ENCODE results near the gene MANBA.

Gene MANBA

DNA sequence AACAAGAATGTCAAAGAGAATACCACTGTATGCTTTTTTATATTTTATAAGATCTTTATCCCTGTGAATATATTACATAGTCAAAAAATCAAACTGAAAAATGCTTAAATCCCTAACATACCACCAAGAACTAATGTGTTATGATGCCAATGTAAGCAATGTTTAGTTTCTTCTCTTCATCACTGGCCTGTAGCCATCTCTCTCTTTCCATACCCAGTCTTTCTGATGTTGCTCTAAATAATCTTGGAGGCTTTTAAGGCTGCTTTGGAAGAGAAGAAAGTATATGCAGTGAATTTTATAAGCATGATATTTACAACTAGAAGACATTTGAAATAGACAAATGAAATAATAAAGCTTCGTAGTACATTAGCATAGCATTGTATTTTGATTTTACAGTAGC, 176.7 kb downstream of the MANBA start:
- H4K20me1 ChIP-seq (ENCODE audit: insufficient read depth, low read length, poor library complexity, severe bottlenecking) = no peaks in the 10 kb centered on the region
- H3K4me3 ChIP-seq (ENCODE audit: low read length, poor library complexity, severe bottlenecking) = no peak overlapping the region
- H3K4me2 ChIP-seq (ENCODE audit: low read depth, low read length, poor library complexity, severe bottlenecking) = no peak overlapping the region
- H2AFZ ChIP-seq (ENCODE audit: low read length) = no peak overlapping the region
- no peaks in the 10 kb centered on the region for H3K79me2 ChIP-seq (ENCODE audit: insufficient read depth, low read length)
- H3K9ac ChIP-seq (ENCODE audit: low read depth, low read length, poor library complexity, severe bottlenecking) = no peak overlapping the region
- no peaks in the 10 kb centered on the region for H3K27me3 ChIP-seq (ENCODE audit: insufficient read depth, low read length, poor library complexity, severe bottlenecking)
- no peaks in the 10 kb centered on the region for H3K9me2 ChIP-seq (replicated peaks; ENCODE audit: low read depth, low read length)
- TF ChIP-seq EZH2phosphoT487 (IDR thresholded peaks at IDR 0.05; ENCODE audit: borderline replicate concordance) = no peak
- TF ChIP-seq CTCF (conservative IDR thresholded peaks at IDR 0.05; ENCODE audit: low read length) = no peak
- H3K36me3 ChIP-seq (ENCODE audit: insufficient read depth, low read length) = peaks cover 82% of the 10 kb centered on the region
- no peaks in the 10 kb centered on the region for H3K4me1 ChIP-seq (ENCODE audit: insufficient read depth, low read length, poor library complexity, severe bottlenecking)
- no peaks in the 10 kb centered on the region for H3F3A ChIP-seq (ENCODE audit: low read depth)
- H3K9me3 ChIP-seq (ENCODE audit: insufficient read depth, low read depth, low read length) = no peaks in the 10 kb centered on the region

Measured in Loucy (cell line).